Measurements from ENCODE around the gene PANK4.
A peak's percentile ranks its signal among the peaks of the same experiment; 100 is the strongest.
"Not testable (repeated sequence)": the region's sequence is repeated elsewhere in the genome, so short reads cannot be mapped to it uniquely, and the experiment has no call there.

The PANK4 gene

GRCh38 chr1:2525920-2526823 is at the start of gene PANK4:
Gene PANK4, minus strand, starts transcription at chr1:2526596. Its CDS starts 9 bp downstream, at chr1:2526587.
- H3K9me3 Mint-ChIP-seq: no peaks in the 10 kb centered on the region
- H3K36me3 Mint-ChIP-seq (ENCODE audit: insufficient read depth): peaks cover 5% of the 10 kb centered on the region
- H3K4me3 Mint-ChIP-seq: peak within 1 kb of the TSS; percentile 92
- peaks cover 42% of the 10 kb centered on the region for H3K4me1 Mint-ChIP-seq
- peak; percentile 92 for ATAC-seq (replicated peaks; ENCODE audit: extremely low read depth, poor library complexity, severe bottlenecking)
- peaks cover 7% of the 10 kb centered on the region for H3K27me3 Mint-ChIP-seq
- DNase-seq (ENCODE audit: low spot score in 2 of 2): peak; percentile 72 to 76
- H3K27ac Mint-ChIP-seq (ENCODE audit: low read depth): peak within 1 kb of the TSS; percentile 89

GRCh38 chr1:2574350-2574749 is 48.0 kb upstream of the PANK4 start:
- no peak for DNase-seq (ENCODE audit: low spot score in 2 of 2)
- peaks cover 22% of the 10 kb centered on the region for H3K4me1 Mint-ChIP-seq
- no peak for ATAC-seq (replicated peaks; ENCODE audit: extremely low read depth, poor library complexity, severe bottlenecking)
- no peak overlapping the region for H3K4me3 Mint-ChIP-seq
- no peak overlapping the region for H3K27ac Mint-ChIP-seq (ENCODE audit: low read depth)
- peaks cover 13% of the 10 kb centered on the region for H3K9me3 Mint-ChIP-seq
- H3K36me3 Mint-ChIP-seq (ENCODE audit: insufficient read depth): peaks cover 9% of the 10 kb centered on the region
- no peaks in the 10 kb centered on the region for H3K27me3 Mint-ChIP-seq

- Mint-ChIP-seq H3K27me3 (no peaks in the 10 kb centered on the region), H3K9me3 (peaks cover 13% of the 10 kb centered on the region), H3K36me3 (ENCODE audit: insufficient read depth) (peaks cover 9% of the 10 kb centered on the region), H3K4me1 (peaks cover 13% of the 10 kb centered on the region), H3K4me3 (no peak overlapping the region), H3K27ac (ENCODE audit: low read depth) (peak overlapping the region; percentile 22)
- ATAC-seq (replicated peaks; ENCODE audit: extremely low read depth, poor library complexity, severe bottlenecking) (no peak), DNase-seq (ENCODE audit: low spot score in 2 of 2) (no peak)
These were observed 47.0 kb upstream of the PANK4 start for GRCh38 chr1:2573250-2573920.

GRCh38 chr1:2571348-2571747 is 45.0 kb upstream of the PANK4 start:
- Mint-ChIP-seq H3K27ac (ENCODE audit: low read depth) (no peak overlapping the region), H3K9me3 (peaks cover 13% of the 10 kb centered on the region), H3K36me3 (ENCODE audit: insufficient read depth) (peaks cover 1% of the 10 kb centered on the region), H3K4me3 (no peak overlapping the region), H3K27me3 (no peaks in the 10 kb centered on the region), H3K4me1 (peaks cover 7% of the 10 kb centered on the region)
- no peak for DNase-seq (ENCODE audit: low spot score in 2 of 2)
- ATAC-seq (replicated peaks; ENCODE audit: extremely low read depth, poor library complexity, severe bottlenecking): no peak

- DNase-seq (ENCODE audit: low spot score in 2 of 2) (no peak), ATAC-seq (replicated peaks; ENCODE audit: extremely low read depth, poor library complexity, severe bottlenecking) (no peak)
- Mint-ChIP-seq H3K27ac (ENCODE audit: low read depth) (no peak overlapping the region), H3K36me3 (ENCODE audit: insufficient read depth) (peaks cover 1% of the 10 kb centered on the region), H3K27me3 (no peaks in the 10 kb centered on the region), H3K9me3 (peaks cover 13% of the 10 kb centered on the region), H3K4me3 (no peak overlapping the region), H3K4me1 (peaks cover 7% of the 10 kb centered on the region)
These were observed 43.9 kb upstream of the PANK4 start for GRCh38 chr1:2570332-2570731.

- not testable (repeated sequence) for H3K36me3 Mint-ChIP-seq (ENCODE audit: insufficient read depth); H3K4me1 Mint-ChIP-seq; H3K27me3 Mint-ChIP-seq; ATAC-seq (replicated peaks; ENCODE audit: extremely low read depth, poor library complexity, severe bottlenecking); H3K4me3 Mint-ChIP-seq; DNase-seq (ENCODE audit: low spot score in 2 of 2); H3K27ac Mint-ChIP-seq (ENCODE audit: low read depth)
- H3K9me3 Mint-ChIP-seq: peaks cover 13% of the 10 kb centered on the region
These were observed 43.3 kb upstream of the PANK4 start for GRCh38 chr1:2569703-2570102.

- no peak for ATAC-seq (replicated peaks; ENCODE audit: extremely low read depth, poor library complexity, severe bottlenecking)
- no peak overlapping the region for H3K27ac Mint-ChIP-seq (ENCODE audit: low read depth)
- peaks cover 1% of the 10 kb centered on the region for H3K36me3 Mint-ChIP-seq (ENCODE audit: insufficient read depth)
- H3K9me3 Mint-ChIP-seq: peaks cover 13% of the 10 kb centered on the region
- no peaks in the 10 kb centered on the region for H3K27me3 Mint-ChIP-seq
- H3K4me3 Mint-ChIP-seq: no peak overlapping the region
- H3K4me1 Mint-ChIP-seq: peaks cover 6% of the 10 kb centered on the region
- no peak for DNase-seq (ENCODE audit: low spot score in 2 of 2)
These were observed 42.7 kb upstream of the PANK4 start for GRCh38 chr1:2569060-2569459.

GRCh38 chr1:2568187-2568816 is 41.9 kb upstream of the PANK4 start:
- H3K9me3 Mint-ChIP-seq; DNase-seq (ENCODE audit: low spot score in 2 of 2); H3K27me3 Mint-ChIP-seq; H3K27ac Mint-ChIP-seq (ENCODE audit: low read depth); H3K36me3 Mint-ChIP-seq (ENCODE audit: insufficient read depth); H3K4me1 Mint-ChIP-seq; ATAC-seq (replicated peaks; ENCODE audit: extremely low read depth, poor library complexity, severe bottlenecking); H3K4me3 Mint-ChIP-seq: not testable (repeated sequence)

- H3K27ac Mint-ChIP-seq (ENCODE audit: low read depth): no peak overlapping the region
- DNase-seq (ENCODE audit: low spot score in 2 of 2): no peak
- H3K9me3 Mint-ChIP-seq: no peaks in the 10 kb centered on the region
- no peaks in the 10 kb centered on the region for H3K27me3 Mint-ChIP-seq
- H3K4me3 Mint-ChIP-seq: no peak overlapping the region
- H3K36me3 Mint-ChIP-seq (ENCODE audit: insufficient read depth): peaks cover 1% of the 10 kb centered on the region
- H3K4me1 Mint-ChIP-seq: no peaks in the 10 kb centered on the region
- ATAC-seq (replicated peaks; ENCODE audit: extremely low read depth, poor library complexity, severe bottlenecking): no peak
These were observed 40.8 kb upstream of the PANK4 start for GRCh38 chr1:2567083-2567679.

GRCh38 chr1:2566101-2567045 is 40.0 kb upstream of the PANK4 start:
- Mint-ChIP-seq H3K27ac (ENCODE audit: low read depth) (no peak overlapping the region), H3K27me3 (no peaks in the 10 kb centered on the region), H3K9me3 (no peaks in the 10 kb centered on the region), H3K4me3 (no peak overlapping the region), H3K36me3 (ENCODE audit: insufficient read depth) (peaks cover 1% of the 10 kb centered on the region), H3K4me1 (no peaks in the 10 kb centered on the region)
- DNase-seq (ENCODE audit: low spot score in 2 of 2): no peak
- no peak for ATAC-seq (replicated peaks; ENCODE audit: extremely low read depth, poor library complexity, severe bottlenecking)

- H3K4me3 Mint-ChIP-seq: no peak overlapping the region
- DNase-seq (ENCODE audit: low spot score in 2 of 2) (no peak), ATAC-seq (replicated peaks; ENCODE audit: extremely low read depth, poor library complexity, severe bottlenecking) (no peak)
- no peaks in the 10 kb centered on the region for H3K27me3 Mint-ChIP-seq
- peak overlapping the region; percentile 25 for H3K27ac Mint-ChIP-seq (ENCODE audit: low read depth)
- H3K9me3 Mint-ChIP-seq: no peaks in the 10 kb centered on the region
- H3K4me1 Mint-ChIP-seq: no peaks in the 10 kb centered on the region
- H3K36me3 Mint-ChIP-seq (ENCODE audit: insufficient read depth): peaks cover 2% of the 10 kb centered on the region
These were observed 38.5 kb upstream of the PANK4 start for GRCh38 chr1:2564815-2565374.
